Naive thymus-derived CD4-positive, alpha-beta T cell (primary cell): Measurements from ENCODE around the gene TSPAN9. TPM values are rescaled to one million over a fixed set of nuclear protein-coding genes. Genes with fewer than 3 reads are reported as not detected.
A peak's percentile ranks its signal among the peaks of the same experiment; 100 is the strongest.

Experiments
- ATAC-seq: fragments of 150-1000 bp; cut with Tn5 transposase; 2 replicates; pipeline ENCODE4 v1.10.0; 2021; ENCODE audit warnings: mild to moderate bottlenecking, moderate library complexity
- CTCF ChIA-PET: fragments of 350-600 bp; sonication (Branson Sonifier 250); formaldehyde crosslinking; loops from one replicate; lab custom pipeline; 2021; ENCODE audit warnings: antibody characterized with exemption; lab: Charles Lee
- POLR2A ChIA-PET: fragments of 350-600 bp; sonication (Branson Sonifier 250); formaldehyde crosslinking; loops from one replicate; lab custom pipeline; 2021; ENCODE audit warnings: antibody characterized with exemption, inconsistent platforms; lab: Charles Lee
- DNase-seq, 9 donors: peaks; one replicate each; pipeline versions ENCODE4 v3.0.0 to v3.0.0-alpha.2; 2020 to 2022; ENCODE audit warnings: mixed read lengths in 1 of 9
- H3K27ac ChIP-seq: one replicate; pipeline ENCODE4 v1.7.0; 2013; ENCODE audit warnings: mild to moderate bottlenecking, low read depth, low read length, moderate library complexity
- H3K27me3 ChIP-seq, 2 donors: one replicate each; pipeline ENCODE4 v1.7.0; 2013; ENCODE audit warnings: low read length in 2 of 2, mild to moderate bottlenecking in 2 of 2, moderate library complexity in 2 of 2; ENCODE audit not compliant: control insufficient read depth in 2 of 2, insufficient read depth in 2 of 2
- H3K36me3 ChIP-seq, 3 experiments: 1 replicate in 2 of 3; 2 replicates in 1 of 3; pipeline ENCODE4 v1.7.0; 2013; ENCODE audit warnings: low read length in 3 of 3, mild to moderate bottlenecking in 3 of 3, moderate library complexity in 1 of 3; ENCODE audit not compliant: insufficient read depth in 3 of 3, control insufficient read depth in 2 of 3
- H3K4me1 ChIP-seq, 2 donors: one replicate each; pipeline ENCODE4 v1.7.0; 2013; ENCODE audit warnings: low read length in 2 of 2, mild to moderate bottlenecking in 2 of 2, moderate library complexity in 1 of 2; ENCODE audit not compliant: control insufficient read depth in 2 of 2, insufficient read depth in 2 of 2
- H3K4me3 ChIP-seq: 2 replicates; pipeline ENCODE4 v1.7.0; 2013; ENCODE audit warnings: mild to moderate bottlenecking, low read length
- H3K9me3 ChIP-seq, 3 experiments: 1 replicate in 2 of 3; 2 replicates in 1 of 3; pipeline ENCODE4 v1.7.0; 2013; ENCODE audit warnings: low read length in 3 of 3; ENCODE audit not compliant: control insufficient read depth in 2 of 3
- H3K27ac Mint-ChIP-seq, 9 donors: one replicate each; pipeline ENCODE4 v1.8.0; 2020 to 2022; ENCODE audit warnings: mixed read lengths in 9 of 9, mild to moderate bottlenecking in 8 of 9, moderate library complexity in 5 of 9, inconsistent platforms in 2 of 9
- H3K27me3 Mint-ChIP-seq, 5 donors: one replicate each; pipeline ENCODE4 v1.8.0; 2021 to 2022; ENCODE audit warnings: mixed read lengths in 5 of 5, mild to moderate bottlenecking in 1 of 5
- H3K36me3 Mint-ChIP-seq, 5 donors: one replicate each; pipeline ENCODE4 v1.8.0; 2020 to 2022; ENCODE audit warnings: mixed read lengths in 5 of 5, mild to moderate bottlenecking in 3 of 5, inconsistent platforms in 1 of 5
- H3K4me1 Mint-ChIP-seq, 7 donors: one replicate each; pipeline ENCODE4 v1.8.0; 2020 to 2022; ENCODE audit warnings: mixed read lengths in 7 of 7, mild to moderate bottlenecking in 3 of 7, inconsistent platforms in 1 of 7
- H3K4me3 Mint-ChIP-seq, 10 donors: one replicate each; pipeline ENCODE4 v1.8.0; 2020 to 2022; ENCODE audit warnings: mild to moderate bottlenecking in 10 of 10, mixed read lengths in 10 of 10, moderate library complexity in 6 of 10, inconsistent platforms in 2 of 10
- H3K9me3 Mint-ChIP-seq, 11 donors: one replicate each; pipeline ENCODE4 v1.8.0; 2020 to 2022; ENCODE audit warnings: mixed read lengths in 11 of 11, mild to moderate bottlenecking in 4 of 11, inconsistent platforms in 1 of 11, moderate library complexity in 1 of 11
- intact Hi-C, 2 donors: fragments of 100-400 bp; cut with micrococcal nuclease; formaldehyde crosslinking; loops; one replicate each; pipeline ENCODE4 v1.15.1; 2023
- polyA plus RNA-seq, 2 donors: library from polyadenylated mRNA; unstranded; fragments of 300-500 nt; fragmentation: Illumina TruSeq; gene quantifications; one replicate each; pipeline ENCODE4 v1.2.3, GENCODE V29; 2021
- total RNA-seq, 6 experiments: library from RNA in 5 of 6; stranded (reverse) in 5 of 6; gene quantifications; 1 replicate in 5 of 6; 2 replicates in 1 of 6; pipeline ENCODE4 v1.2.3 and lab custom pipeline; 2021 to 2026

Gene TSPAN9
- total and polyA plus RNA-seq, 7 experiments from 2014 or later: 0.20 to 1.8 (median 1.1) TPM; not detected in 1

DNA sequence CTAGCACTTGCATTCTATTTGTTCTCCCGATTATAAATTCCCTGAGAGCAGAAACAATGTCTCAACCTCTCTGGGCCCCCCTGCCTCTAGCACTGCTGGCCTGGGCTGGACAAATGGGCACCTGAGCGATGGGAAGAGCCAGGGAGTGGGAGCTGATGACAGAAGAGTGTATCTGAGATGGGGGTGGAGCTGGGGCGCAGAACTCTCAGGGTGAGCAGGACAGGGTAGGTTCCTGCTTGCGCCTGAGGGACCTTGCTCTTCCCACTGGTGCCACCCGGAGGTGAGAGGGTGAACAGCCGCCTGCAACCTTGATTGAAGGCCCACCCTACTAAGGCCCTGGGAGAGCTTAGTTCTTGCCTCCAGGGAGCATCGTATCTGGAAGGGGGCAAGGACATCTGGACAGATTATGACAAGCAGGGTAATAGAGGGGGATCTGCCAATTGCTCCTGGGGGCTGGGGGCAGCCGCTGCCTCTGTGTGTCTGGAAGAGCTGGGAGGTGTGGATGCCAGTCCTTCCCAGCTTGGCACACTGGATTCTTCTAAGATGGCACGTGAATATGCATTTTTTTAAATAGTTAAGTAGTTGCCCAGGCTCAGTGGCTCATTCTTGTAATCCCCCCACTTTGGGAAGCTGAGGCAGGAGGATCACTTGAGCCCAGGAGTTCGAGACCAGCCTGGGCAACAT is 43.0 kb upstream of the TSPAN9 start:
- Mint-ChIP-seq H3K27me3 (peaks cover 0 to 16% (median 0%) of the 10 kb centered on the region in 5 donors), H3K9me3 (no peaks in the 10 kb centered on the region), H3K27ac (no peak overlapping the region), H3K36me3 (no peaks in the 10 kb centered on the region), H3K4me1 (peaks cover 0 to 4% (median 0%) of the 10 kb centered on the region in 7 donors), H3K4me3 (no peak overlapping the region)
- no peak overlapping the region for H3K4me3 ChIP-seq
- H3K27me3 ChIP-seq: no peaks in the 10 kb centered on the region
- intact Hi-C loops: no loop called here
- ChIA-PET CTCF (no interaction called here), POLR2A (no interaction called here)
- no peaks in the 10 kb centered on the region for H3K9me3 ChIP-seq
- ATAC-seq (peak; percentile 46), DNase-seq (peak in 2 of 9 donors; percentile 11 to 38)
- no peaks in the 10 kb centered on the region for H3K36me3 ChIP-seq
- H3K27ac ChIP-seq: no peak overlapping the region
- H3K4me1 ChIP-seq: no peaks in the 10 kb centered on the region

DNA sequence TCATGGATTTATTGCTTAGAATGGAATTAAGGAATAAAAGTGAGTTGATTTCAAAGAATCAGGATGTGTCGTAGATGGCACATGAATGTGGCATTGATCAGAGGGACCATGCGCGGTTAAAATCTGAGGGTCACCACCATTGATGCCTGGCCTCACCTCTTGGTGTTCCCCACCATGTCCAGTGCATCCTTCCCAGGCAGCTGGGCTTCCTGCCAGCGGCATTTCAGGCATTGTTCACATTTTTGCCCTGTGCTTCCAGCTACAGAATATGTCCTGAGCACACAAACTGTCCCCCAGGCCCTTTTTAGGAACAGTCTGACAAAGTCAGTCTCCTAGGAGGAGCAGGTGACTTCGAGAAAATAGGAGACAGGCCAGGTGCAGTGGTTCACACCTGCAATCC is 42.0 kb upstream of the TSPAN9 start:
- Histone ChIP-seq H3K4me1 (no peaks in the 10 kb centered on the region), H3K27me3 (no peaks in the 10 kb centered on the region), H3K9me3 (no peaks in the 10 kb centered on the region), H3K4me3 (no peak overlapping the region), H3K36me3 (no peaks in the 10 kb centered on the region), H3K27ac (no peak overlapping the region)
- POLR2A ChIA-PET: no interaction called here
- Mint-ChIP-seq H3K36me3 (no peaks in the 10 kb centered on the region), H3K27me3 (peaks cover 0 to 20% (median 0%) of the 10 kb centered on the region in 5 donors), H3K4me3 (no peak overlapping the region), H3K4me1 (peaks cover 0 to 4% (median 0%) of the 10 kb centered on the region in 7 donors), H3K9me3 (no peaks in the 10 kb centered on the region), H3K27ac (no peak overlapping the region)
- ATAC-seq: no peak
- CTCF ChIA-PET: no interaction called here
- intact Hi-C loops: no loop called here
- DNase-seq: no peak

DNA sequence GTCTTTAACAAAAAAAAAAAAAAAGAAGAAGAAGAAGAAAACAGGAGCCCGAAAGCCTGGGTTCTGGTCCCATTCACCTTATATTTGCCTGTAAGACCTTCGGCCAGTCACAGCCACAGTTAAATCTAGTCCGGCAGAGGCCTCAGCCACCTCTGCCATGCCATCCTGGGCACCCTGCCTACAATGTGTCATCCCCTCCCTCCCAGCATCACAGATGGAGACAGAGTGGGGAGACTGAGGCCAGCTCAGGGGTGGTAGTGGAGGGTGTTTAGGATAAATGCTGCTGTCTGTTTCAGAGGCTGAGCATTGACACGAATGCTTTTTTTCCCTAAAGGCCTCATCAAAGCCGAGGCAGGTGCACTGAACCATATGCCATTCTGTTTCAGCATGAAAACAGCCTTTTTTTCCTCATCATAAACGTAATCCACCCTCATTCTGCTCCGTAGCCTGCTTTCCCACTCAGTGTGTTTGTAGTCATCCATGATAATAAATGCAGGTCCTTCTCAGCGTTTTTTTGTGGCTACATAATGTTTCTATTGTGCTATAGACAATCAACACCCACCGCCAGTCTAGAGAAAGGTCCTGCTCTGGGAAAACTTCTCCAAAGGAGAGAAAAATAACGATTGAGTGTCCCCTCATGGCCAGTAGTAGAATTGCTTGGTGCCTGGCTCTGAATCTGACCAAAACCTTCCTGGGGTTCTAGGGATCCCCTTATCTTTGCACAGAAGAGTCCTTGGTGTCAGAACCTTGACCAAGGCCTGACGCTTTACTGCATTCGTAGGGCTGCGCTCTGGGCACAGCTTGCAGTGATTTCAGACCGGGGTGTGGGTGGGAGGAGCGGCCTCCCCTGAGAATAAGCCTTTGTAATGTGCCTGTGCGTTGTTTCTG is 41.1 kb upstream of the TSPAN9 start:
- H3K27me3 Mint-ChIP-seq: peaks cover 0 to 22% (median 0%) of the 10 kb centered on the region in 5 donors
- ATAC-seq: no peak
- H3K4me3 Mint-ChIP-seq: no peak overlapping the region
- H3K36me3 Mint-ChIP-seq: no peaks in the 10 kb centered on the region
- H3K27ac Mint-ChIP-seq: peak overlapping the region in 1 of 9 donors; percentile 27
- no peak for DNase-seq
- intact Hi-C loops: no loop called here
- ChIA-PET CTCF (no interaction called here), POLR2A (no interaction called here)
- no peaks in the 10 kb centered on the region for H3K27me3 ChIP-seq
- H3K4me1 Mint-ChIP-seq: peaks cover 0 to 6% (median 0%) of the 10 kb centered on the region in 7 donors
- no peaks in the 10 kb centered on the region for H3K9me3 Mint-ChIP-seq
- H3K9me3 ChIP-seq: no peaks in the 10 kb centered on the region
- H3K27ac ChIP-seq: no peak overlapping the region
- no peak overlapping the region for H3K4me3 ChIP-seq
- no peaks in the 10 kb centered on the region for H3K4me1 ChIP-seq
- no peaks in the 10 kb centered on the region for H3K36me3 ChIP-seq

DNA sequence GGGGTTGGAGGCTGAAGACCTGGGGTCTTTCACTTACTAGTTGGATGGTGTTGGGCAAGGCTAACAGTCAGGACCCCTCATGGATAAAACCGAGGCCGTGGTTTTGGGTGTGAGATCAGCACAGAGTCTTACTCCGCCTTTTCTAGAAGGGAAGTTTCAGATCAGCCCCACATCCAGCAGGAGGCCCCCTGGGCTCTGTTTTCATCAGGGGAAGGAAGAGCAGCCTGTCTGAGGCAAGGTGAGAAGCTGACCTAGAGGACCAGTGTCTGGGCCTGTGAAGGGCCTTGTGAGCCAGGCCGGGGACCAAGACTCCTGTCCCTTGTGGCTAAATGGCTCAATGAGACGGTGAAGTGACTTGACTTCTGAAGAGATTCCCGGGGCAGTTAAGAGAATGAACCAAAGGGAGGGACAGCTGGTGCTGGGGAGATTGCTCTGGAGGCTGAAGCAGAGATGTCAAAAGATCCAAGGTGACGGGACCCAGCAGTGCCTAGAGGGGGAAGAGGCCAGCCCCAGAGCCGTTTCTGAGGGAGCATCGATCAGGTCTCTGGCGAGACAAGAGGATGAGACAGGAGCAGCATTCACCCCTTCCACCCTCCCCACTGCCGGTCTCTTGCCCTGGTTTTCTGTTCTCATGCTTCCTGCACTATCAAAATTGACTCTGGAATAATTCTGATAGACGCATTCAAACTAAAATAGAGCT is 40.1 kb upstream of the TSPAN9 start:
- peaks cover 0 to 2% of the 10 kb centered on the region in 2 donors for H3K27me3 ChIP-seq
- Mint-ChIP-seq H3K27me3 (peaks cover 5 to 21% (median 5%) of the 10 kb centered on the region in 5 donors), H3K4me3 (no peak overlapping the region), H3K9me3 (peaks cover 0 to 2% (median 0%) of the 10 kb centered on the region in 11 donors), H3K27ac (no peak overlapping the region), H3K36me3 (no peaks in the 10 kb centered on the region), H3K4me1 (peaks cover 0 to 6% (median 0%) of the 10 kb centered on the region in 7 donors)
- ATAC-seq (no peak), DNase-seq (no peak)
- H3K27ac ChIP-seq: no peak overlapping the region
- intact Hi-C loops: no loop called here
- no peak overlapping the region for H3K4me3 ChIP-seq
- POLR2A ChIA-PET: no interaction called here
- H3K9me3 ChIP-seq: no peaks in the 10 kb centered on the region
- no peaks in the 10 kb centered on the region for H3K4me1 ChIP-seq
- H3K36me3 ChIP-seq: no peaks in the 10 kb centered on the region
- CTCF ChIA-PET: no interaction called here

DNA sequence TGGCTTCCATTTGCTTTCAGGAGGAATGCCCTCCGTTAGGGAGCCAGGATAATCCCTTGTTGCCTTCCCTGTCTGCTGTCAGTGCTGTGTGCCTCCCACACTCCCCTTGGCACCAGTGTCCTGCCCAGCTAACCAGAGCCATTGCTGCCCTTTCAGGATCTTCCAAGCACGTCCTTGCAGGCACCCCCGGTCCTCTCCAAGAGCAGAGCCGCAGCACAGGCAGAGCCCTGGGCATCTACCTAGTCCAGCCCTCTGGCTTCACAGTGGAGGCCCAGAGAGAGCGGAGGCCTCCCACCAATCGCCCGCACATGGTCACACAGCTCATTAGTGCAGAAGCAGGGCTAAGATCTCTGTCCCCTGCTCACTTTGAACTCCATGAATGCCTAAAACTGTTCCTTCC is 39.0 kb upstream of the TSPAN9 start:
- H3K4me1 ChIP-seq: no peaks in the 10 kb centered on the region
- ChIA-PET CTCF (no interaction called here), POLR2A (no interaction called here)
- no peak overlapping the region for H3K27ac Mint-ChIP-seq
- DNase-seq: no peak
- H3K4me3 ChIP-seq: no peak overlapping the region
- no peaks in the 10 kb centered on the region for H3K36me3 ChIP-seq
- no peaks in the 10 kb centered on the region for H3K9me3 ChIP-seq
- peaks cover 0 to 2% of the 10 kb centered on the region in 2 donors for H3K27me3 ChIP-seq
- no peak overlapping the region for H3K27ac ChIP-seq
- H3K36me3 Mint-ChIP-seq: no peaks in the 10 kb centered on the region
- peaks cover 0 to 6% (median 0%) of the 10 kb centered on the region in 7 donors for H3K4me1 Mint-ChIP-seq
- intact Hi-C loops: no loop called here
- H3K9me3 Mint-ChIP-seq: peaks cover 0 to 2% (median 0%) of the 10 kb centered on the region in 11 donors
- H3K27me3 Mint-ChIP-seq: peaks cover 9 to 30% (median 12%) of the 10 kb centered on the region in 5 donors
- no peak for ATAC-seq
- no peak overlapping the region for H3K4me3 Mint-ChIP-seq

DNA sequence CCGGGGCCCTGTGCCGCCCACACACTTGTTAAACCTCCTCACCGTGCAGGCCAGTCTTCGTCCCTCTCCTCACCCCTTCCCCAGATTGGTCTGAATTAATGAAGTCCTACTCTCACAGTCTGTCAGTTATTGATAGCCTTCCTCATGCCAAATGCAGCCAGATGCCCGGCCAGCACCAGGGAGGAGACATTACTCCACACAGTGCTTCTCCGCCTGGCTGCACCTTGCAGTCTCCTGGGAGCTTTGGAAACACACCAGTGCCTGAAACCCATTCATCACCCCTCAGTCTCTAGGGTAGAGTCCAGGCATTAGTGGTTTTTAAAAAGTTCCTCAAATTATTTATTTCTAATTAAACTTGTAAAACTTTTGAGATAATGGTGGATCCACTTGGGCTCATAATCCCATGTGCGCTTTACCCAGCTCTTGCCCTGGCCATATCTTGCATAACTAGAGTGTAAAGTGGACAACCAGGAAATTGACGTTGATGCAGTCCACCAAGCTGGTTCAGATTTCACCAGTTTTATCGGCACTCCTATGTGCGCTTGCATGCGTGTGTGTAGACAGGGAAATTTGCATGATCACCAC is 38.2 kb upstream of the TSPAN9 start:
- Histone ChIP-seq H3K36me3 (no peaks in the 10 kb centered on the region), H3K27me3 (peaks cover 0 to 2% of the 10 kb centered on the region in 2 donors), H3K27ac (no peak overlapping the region), H3K4me3 (no peak overlapping the region), H3K9me3 (no peaks in the 10 kb centered on the region), H3K4me1 (no peaks in the 10 kb centered on the region)
- intact Hi-C loops: no loop called here
- Mint-ChIP-seq H3K9me3 (peaks cover 0 to 2% (median 0%) of the 10 kb centered on the region in 11 donors), H3K4me3 (no peak overlapping the region), H3K27me3 (peaks cover 10 to 32% (median 20%) of the 10 kb centered on the region in 5 donors), H3K27ac (no peak overlapping the region), H3K4me1 (peaks cover 0 to 4% (median 0%) of the 10 kb centered on the region in 7 donors), H3K36me3 (no peaks in the 10 kb centered on the region)
- ChIA-PET POLR2A (no interaction called here), CTCF (no interaction called here)
- ATAC-seq (no peak), DNase-seq (no peak)
